Fibroblast of lung (primary cell): Measurements from ENCODE around the gene SPC24. TPM values are rescaled to one million over a fixed set of nuclear protein-coding genes. Genes with fewer than 3 reads are reported as not detected.
A peak's percentile ranks its signal among the peaks of the same experiment; 100 is the strongest.

Source experiments
- DNase-seq, 2 donors: peaks; one replicate each; pipeline versions ENCODE4 v3.0.0 to v3.0.0-alpha.2; 2010; ENCODE audit warnings: low read depth in 2 of 2
- H2AFZ ChIP-seq: 2 replicates; pipeline ENCODE4 v1.5.1; 2012; ENCODE audit warnings: low read length, control low read depth, inconsistent platforms
- H3K27ac ChIP-seq: 2 replicates; pipeline ENCODE4 v1.5.1; 2011; ENCODE audit warnings: low read length, control low read depth; ENCODE audit not compliant: insufficient read depth
- H3K27me3 ChIP-seq: 2 replicates; pipeline ENCODE4 v1.5.1; 2011; ENCODE audit warnings: mild to moderate bottlenecking, low read length; ENCODE audit not compliant: control insufficient read depth, insufficient read depth
- H3K36me3 ChIP-seq: 2 replicates; pipeline ENCODE4 v1.5.1; 2011; ENCODE audit warnings: low read length; ENCODE audit not compliant: control insufficient read depth, insufficient read depth
- H3K4me1 ChIP-seq: 2 replicates; pipeline ENCODE4 v1.5.1; 2011; ENCODE audit warnings: low read length; ENCODE audit not compliant: control insufficient read depth, insufficient read depth; ENCODE audit errors: extremely low read depth
- H3K4me2 ChIP-seq: 2 replicates; pipeline ENCODE4 v1.5.1; 2011; ENCODE audit warnings: low read length, control low read depth; ENCODE audit not compliant: insufficient read depth; ENCODE audit errors: extremely low read depth
- H3K4me3 ChIP-seq, 4 experiments: fragments of 200-600 bp in 1 of 4; sonication (generic) in 1 of 4; replicated peaks in 1 of 4; 2 replicates each; pipeline ENCODE4 v1.5.1; 2011 to 2016; ENCODE audit warnings: low read length in 4 of 4, low read depth in 3 of 4, mild to moderate bottlenecking in 3 of 4, control low read depth in 2 of 4, inconsistent platforms in 1 of 4, mixed read lengths in 1 of 4; ENCODE audit not compliant: insufficient read depth in 1 of 4; ENCODE audit errors: control extremely low read depth in 1 of 4
- H3K79me2 ChIP-seq: 2 replicates; pipeline ENCODE4 v1.5.1; 2012; ENCODE audit warnings: mild to moderate bottlenecking, low read length, inconsistent platforms; ENCODE audit not compliant: control insufficient read depth, insufficient read depth
- H3K9ac ChIP-seq: 2 replicates; pipeline ENCODE4 v1.5.1; 2011; ENCODE audit warnings: mild to moderate bottlenecking, low read length, control low read depth; ENCODE audit not compliant: insufficient read depth
- H3K9me3 ChIP-seq: 2 replicates; pipeline ENCODE4 v1.5.1; 2012; ENCODE audit warnings: low read depth, low read length; ENCODE audit not compliant: control insufficient read depth, insufficient read depth
- H4K20me1 ChIP-seq: 2 replicates; pipeline ENCODE4 v1.5.1; 2011; ENCODE audit warnings: low read length; ENCODE audit not compliant: control insufficient read depth, insufficient read depth; ENCODE audit errors: extremely low read depth
- EZH2 ChIP-seq: IDR thresholded peaks from 2 replicates; pipeline ENCODE4 v1.5.1; 2012; ENCODE audit warnings: low read length, control low read depth, mild to moderate bottlenecking; ENCODE audit errors: missing control alignments
- polyA plus RNA-seq, 2 donors: library from polyadenylated mRNA; depleted of rRNA in 1 of 2; stranded (reverse) in 1 of 2; unstranded in 1 of 2; fragments of >200 nt; gene quantifications; 2 replicates each; pipeline ENCODE4 v1.2.1, GENCODE V29; 2011 to 2012; ENCODE audit warnings: missing spikeins in 1 of 2
- total RNA-seq: library from RNA; depleted of rRNA; stranded (reverse); fragments of >200 nt; gene quantifications from 2 replicates; pipeline ENCODE4 v1.2.1, GENCODE V29; 2014
- TF ChIP-seq, protein P1 (sequence below), 2 donors: IDR thresholded peaks in 1 of 2; conservative IDR thresholded peaks in 1 of 2; 1 replicate in 1 of 2; 2 replicates in 1 of 2; pipeline ENCODE4 v1.5.1; 2011 to 2012; ENCODE audit warnings: low read length in 2 of 2, control low read depth in 1 of 2, inconsistent platforms in 1 of 2, low read depth in 1 of 2, mild to moderate bottlenecking in 1 of 2

SPC24 gene
- total and polyA plus RNA-seq, 2 donors (not counting 1 experiment from before 2014, with no cell fraction given): 8.1 to 32.0 TPM

DNA sequence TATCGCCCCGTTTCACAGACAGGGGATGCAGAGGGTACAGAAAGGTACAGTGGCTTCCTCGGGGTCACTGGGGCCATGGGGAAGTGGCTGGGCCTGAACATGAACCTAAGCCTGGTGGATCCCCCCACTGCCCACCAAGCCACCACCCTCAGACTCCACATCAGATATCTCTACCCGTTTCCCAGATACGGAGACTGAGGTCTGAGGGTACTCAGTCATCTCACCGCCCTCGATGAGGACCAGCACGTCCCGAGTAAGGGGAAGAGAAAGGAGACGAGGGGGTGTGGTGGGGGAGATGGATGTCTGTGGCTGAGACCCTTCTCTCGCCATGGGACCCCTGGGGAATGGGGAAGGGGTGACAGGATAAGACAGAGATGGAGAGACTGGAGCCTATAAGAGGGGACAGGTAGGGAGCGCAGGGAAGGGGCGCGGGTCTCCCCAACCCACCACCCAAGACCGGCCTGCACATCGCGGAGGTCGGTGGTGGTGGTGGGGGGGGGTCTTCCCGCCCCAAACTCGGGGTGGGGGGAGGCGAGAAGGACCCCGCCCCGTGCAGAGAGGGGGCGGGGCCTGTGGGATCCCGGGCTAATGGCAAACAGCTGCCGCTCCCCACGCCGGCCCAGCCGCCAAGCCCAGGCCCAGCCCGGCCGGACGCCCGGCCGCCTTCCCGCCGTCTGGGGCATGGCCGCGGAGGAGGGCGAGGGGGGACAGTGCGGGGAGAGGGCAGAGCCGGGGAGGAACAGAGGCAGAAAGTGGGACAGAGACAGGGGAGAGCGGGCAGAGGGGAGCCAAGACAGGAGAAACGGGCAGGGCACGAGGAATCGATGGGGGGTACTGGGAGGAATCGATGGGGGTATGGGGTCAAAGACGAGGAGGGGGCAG lies 41.1 kb upstream of the SPC24 start:
- DNase-seq: peak; percentile 31 to 32
- no peaks in the 10 kb centered on the region for H4K20me1 ChIP-seq
- H3K9ac ChIP-seq: peak overlapping the region; percentile 77
- peaks cover 20% of the 10 kb centered on the region for H3K4me1 ChIP-seq
- TF ChIP-seq, protein P1, sequence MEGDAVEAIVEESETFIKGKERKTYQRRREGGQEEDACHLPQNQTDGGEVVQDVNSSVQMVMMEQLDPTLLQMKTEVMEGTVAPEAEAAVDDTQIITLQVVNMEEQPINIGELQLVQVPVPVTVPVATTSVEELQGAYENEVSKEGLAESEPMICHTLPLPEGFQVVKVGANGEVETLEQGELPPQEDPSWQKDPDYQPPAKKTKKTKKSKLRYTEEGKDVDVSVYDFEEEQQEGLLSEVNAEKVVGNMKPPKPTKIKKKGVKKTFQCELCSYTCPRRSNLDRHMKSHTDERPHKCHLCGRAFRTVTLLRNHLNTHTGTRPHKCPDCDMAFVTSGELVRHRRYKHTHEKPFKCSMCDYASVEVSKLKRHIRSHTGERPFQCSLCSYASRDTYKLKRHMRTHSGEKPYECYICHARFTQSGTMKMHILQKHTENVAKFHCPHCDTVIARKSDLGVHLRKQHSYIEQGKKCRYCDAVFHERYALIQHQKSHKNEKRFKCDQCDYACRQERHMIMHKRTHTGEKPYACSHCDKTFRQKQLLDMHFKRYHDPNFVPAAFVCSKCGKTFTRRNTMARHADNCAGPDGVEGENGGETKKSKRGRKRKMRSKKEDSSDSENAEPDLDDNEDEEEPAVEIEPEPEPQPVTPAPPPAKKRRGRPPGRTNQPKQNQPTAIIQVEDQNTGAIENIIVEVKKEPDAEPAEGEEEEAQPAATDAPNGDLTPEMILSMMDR (conservative IDR thresholded peaks at IDR 0.05 in 1 of 2, IDR thresholded peaks at IDR 0.05 in 1 of 2; ENCODE audit: low read depth in 1 of 2, low read length in 2 of 2): no peak
- TF ChIP-seq EZH2: no peak
- peak overlapping the region; percentile 53 for H3K4me2 ChIP-seq
- H3K36me3 ChIP-seq: peaks cover 24% of the 10 kb centered on the region
- H3K4me3 ChIP-seq: peak overlapping the region; percentile 60 to 94 (median 88)
- H3K27me3 ChIP-seq: no peaks in the 10 kb centered on the region
- H2AFZ ChIP-seq: no peak overlapping the region
- H3K9me3 ChIP-seq: no peaks in the 10 kb centered on the region
- peaks cover 55% of the 10 kb centered on the region for H3K79me2 ChIP-seq
- peak overlapping the region; percentile 68 for H3K27ac ChIP-seq

DNA sequence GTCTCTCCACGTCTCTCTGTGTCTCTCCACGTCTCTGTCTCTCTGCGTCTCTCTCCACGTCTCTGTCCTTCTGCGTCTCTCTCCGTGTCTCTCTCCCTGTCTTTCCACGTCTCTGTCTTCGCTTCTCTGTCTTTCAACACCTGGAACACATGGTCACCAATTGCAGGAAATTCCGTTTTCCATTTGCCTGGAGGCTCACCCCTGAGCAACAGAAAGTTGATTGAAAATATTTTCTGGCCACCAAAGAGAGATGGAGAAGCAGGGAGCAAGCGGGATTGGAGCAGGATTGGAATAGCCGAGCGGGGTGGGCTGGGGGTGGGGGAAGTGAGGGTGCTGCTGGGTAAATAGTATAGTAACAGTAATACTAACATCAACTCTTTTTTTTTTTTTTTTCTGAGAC lies 40.1 kb upstream of the SPC24 start:
- no peaks in the 10 kb centered on the region for H3K27me3 ChIP-seq
- H2AFZ ChIP-seq: no peak overlapping the region
- peak overlapping the region; percentile 96 for H3K4me2 ChIP-seq
- no peaks in the 10 kb centered on the region for H4K20me1 ChIP-seq
- no peak for DNase-seq
- H3K9me3 ChIP-seq: no peaks in the 10 kb centered on the region
- peak overlapping the region; percentile 61 for H3K27ac ChIP-seq
- TF ChIP-seq EZH2: no peak
- TF ChIP-seq, protein P1 (conservative IDR thresholded peaks at IDR 0.05 in 1 of 2, IDR thresholded peaks at IDR 0.05 in 1 of 2; ENCODE audit: low read depth in 1 of 2, low read length in 2 of 2): no peak
- H3K9ac ChIP-seq: peak overlapping the region; percentile 23
- peaks cover 20% of the 10 kb centered on the region for H3K4me1 ChIP-seq
- peaks cover 24% of the 10 kb centered on the region for H3K36me3 ChIP-seq
- H3K79me2 ChIP-seq: peaks cover 58% of the 10 kb centered on the region
- H3K4me3 ChIP-seq: peak overlapping the region; percentile 37 to 94 (median 74)

DNA sequence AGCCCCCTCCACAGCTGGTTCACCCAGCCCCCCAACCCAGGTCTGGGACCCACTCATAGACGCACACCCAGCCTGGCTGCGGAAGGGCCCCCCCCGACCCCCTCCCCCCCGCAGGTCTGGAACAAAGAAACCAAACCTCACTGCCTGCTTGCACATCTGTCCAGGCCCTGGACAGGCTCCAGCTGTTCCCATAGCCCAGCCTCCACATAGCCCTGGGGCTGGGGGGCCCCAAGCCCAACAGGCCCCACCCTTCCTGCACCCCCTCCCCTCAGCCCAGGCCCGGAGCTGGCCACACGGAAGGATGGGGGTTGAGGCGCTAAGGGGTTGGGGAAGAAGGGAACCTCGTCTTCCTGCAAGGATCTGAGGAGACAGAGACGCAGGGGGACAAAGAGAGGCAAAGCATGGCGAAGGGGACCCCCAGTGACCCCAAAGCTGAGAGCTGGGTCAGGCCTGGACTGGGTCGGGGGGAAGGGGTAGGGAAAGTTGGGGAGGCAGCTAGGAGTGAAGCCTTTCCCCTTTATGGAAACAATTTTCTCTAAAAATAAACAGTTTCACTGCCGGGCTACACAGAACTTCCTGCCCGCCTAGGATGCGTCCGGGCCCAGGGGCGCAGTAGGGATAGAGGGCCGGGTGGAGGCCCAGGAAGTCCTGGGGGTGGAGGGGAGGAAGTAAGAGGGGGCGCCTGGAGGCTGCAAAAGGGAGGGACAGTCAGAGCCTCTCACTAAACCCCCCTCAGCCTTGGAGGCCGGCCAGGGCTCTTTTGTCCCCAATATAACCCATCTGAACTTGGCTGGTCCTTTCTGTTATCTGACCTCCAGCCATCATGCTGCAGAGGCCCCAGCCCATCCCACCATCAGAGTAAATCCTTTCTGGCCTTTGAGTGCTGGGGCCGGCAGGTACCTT lies 39.3 kb upstream of the SPC24 start:
- no peak for TF ChIP-seq EZH2
- TF ChIP-seq, protein P1 (conservative IDR thresholded peaks at IDR 0.05 in 1 of 2, IDR thresholded peaks at IDR 0.05 in 1 of 2; ENCODE audit: low read depth in 1 of 2, low read length in 2 of 2): no peak
- Histone ChIP-seq H2AFZ (no peak overlapping the region), H3K27me3 (no peaks in the 10 kb centered on the region), H3K4me2 (peak overlapping the region; percentile 96), H4K20me1 (no peaks in the 10 kb centered on the region), H3K4me3 (peak overlapping the region; percentile 37 to 94 (median 74)), H3K9me3 (no peaks in the 10 kb centered on the region), H3K9ac (peak overlapping the region; percentile 23), H3K79me2 (peaks cover 62% of the 10 kb centered on the region), H3K27ac (peak overlapping the region; percentile 61), H3K36me3 (peaks cover 27% of the 10 kb centered on the region), H3K4me1 (peaks cover 25% of the 10 kb centered on the region)
- peak in 1 of 2 donors; percentile 62 for DNase-seq
